GM12865 (cell line): ENCODE data around the gene WDR73.
"Not testable (repeated sequence)": the region's sequence is repeated elsewhere in the genome, so short reads cannot be mapped to it uniquely, and the experiment has no call there.

Source experiments
- DNase-seq: peaks from one replicate; pipeline ENCODE4 v3.0.0; 2010; ENCODE audit warnings: low read depth
- H3K4me3 ChIP-seq: 2 replicates; pipeline ENCODE4 v1.5.1; 2011; ENCODE audit warnings: mild to moderate bottlenecking, low read depth, low read length, control low read depth
- CTCF ChIP-seq: IDR thresholded peaks from 2 replicates; pipeline ENCODE4 v1.5.1; 2011; ENCODE audit warnings: low read length, control low read depth, low read depth, inconsistent platforms; ENCODE audit not compliant: insufficient read depth; ENCODE audit errors: missing control alignments

WDR73 gene

GRCh38 chr15:84645997-84646396, 8.1 kb downstream of the WDR73 start:
- H3K4me3 ChIP-seq: no peak overlapping the region
- TF ChIP-seq CTCF: no peak
- no peak for DNase-seq

- H3K4me3 ChIP-seq: no peak overlapping the region
- no peak for TF ChIP-seq CTCF
- DNase-seq: no peak
Observed at GRCh38 chr15:84645496-84645895, 8.6 kb downstream of the WDR73 start.

DNA sequence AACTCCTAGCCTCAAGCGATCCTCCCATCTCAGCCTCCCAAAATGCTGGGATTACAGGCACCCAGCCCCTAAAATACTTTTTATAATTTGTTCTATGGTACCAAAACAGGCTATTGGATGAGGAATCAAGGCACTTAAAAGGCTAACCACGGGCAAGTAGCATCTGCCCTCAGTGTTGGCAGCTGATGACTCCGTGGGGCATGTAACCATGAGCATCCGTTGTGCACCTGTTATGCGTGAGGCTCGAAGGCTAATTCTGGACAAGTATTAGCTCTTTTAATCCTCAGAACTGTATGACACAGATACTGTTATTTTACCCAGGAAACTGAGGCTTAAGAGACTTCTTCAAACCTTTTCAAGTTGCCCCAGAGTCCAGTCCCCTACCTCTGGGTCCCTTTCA, 10.2 kb downstream of the WDR73 start:
- no peak for DNase-seq
- no peak for TF ChIP-seq CTCF
- no peak overlapping the region for H3K4me3 ChIP-seq

- not testable (repeated sequence) for DNase-seq, H3K4me3 ChIP-seq
Observed at GRCh38 chr15:84642640-84643039, 11.4 kb downstream of the WDR73 start.

- not testable (repeated sequence) for H3K4me3 ChIP-seq, DNase-seq
Observed at GRCh38 chr15:84641871-84642270, 12.2 kb downstream of the WDR73 start.

DNA sequence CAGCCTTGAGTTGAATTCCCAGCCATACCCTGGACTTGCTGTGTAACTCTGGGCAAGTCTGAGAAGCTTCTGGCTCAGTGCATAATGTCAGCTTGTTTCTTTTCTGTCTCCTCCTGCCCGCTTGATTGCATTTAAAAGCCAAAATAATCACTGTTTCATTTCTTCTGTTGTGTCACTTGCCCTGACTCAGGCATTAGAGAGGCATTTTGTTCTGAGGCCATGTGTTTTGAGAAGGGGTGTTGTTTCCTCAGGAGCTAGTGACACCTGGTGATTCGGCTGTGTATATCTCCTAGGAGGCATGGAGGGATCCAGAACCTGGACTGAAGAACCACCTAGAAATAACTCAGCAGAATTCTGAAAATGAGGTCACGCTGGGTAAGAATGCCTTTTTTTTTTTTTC, 16.0 kb downstream of the WDR73 start:
- TF ChIP-seq CTCF: no peak
- no peak overlapping the region for H3K4me3 ChIP-seq
- no peak for DNase-seq

DNA sequence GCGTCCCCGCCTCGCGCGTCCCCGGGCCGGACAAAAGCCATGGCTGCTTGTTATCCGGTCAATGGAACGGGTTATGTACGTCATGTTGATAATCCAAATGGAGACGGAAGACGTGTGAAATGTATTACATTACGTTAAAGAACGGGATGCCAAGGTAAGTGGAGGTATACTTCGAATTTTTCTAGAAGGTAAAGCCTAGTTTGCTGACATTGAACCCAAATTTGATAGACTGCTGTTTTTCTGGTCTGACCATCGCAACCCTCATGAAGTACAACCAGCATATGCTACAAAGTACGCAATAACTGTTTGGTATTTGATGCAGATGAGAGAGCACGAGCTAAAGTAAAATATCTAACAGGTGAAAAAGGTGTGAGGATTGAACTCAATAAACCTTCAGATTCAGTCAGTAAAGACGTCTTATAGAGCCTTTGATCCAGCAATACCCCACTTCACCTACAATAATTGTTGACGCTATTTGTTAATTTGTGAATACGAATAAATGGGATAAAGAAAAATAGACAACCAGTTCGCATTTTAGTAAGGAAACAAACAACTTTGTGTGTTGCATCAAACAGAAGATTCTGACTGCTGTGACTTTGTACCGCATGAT, 19.8 kb downstream of the WDR73 start:
- TF ChIP-seq CTCF: no peak
- DNase-seq: no peak
- H3K4me3 ChIP-seq: peak overlapping the region; percentile 54

DNA sequence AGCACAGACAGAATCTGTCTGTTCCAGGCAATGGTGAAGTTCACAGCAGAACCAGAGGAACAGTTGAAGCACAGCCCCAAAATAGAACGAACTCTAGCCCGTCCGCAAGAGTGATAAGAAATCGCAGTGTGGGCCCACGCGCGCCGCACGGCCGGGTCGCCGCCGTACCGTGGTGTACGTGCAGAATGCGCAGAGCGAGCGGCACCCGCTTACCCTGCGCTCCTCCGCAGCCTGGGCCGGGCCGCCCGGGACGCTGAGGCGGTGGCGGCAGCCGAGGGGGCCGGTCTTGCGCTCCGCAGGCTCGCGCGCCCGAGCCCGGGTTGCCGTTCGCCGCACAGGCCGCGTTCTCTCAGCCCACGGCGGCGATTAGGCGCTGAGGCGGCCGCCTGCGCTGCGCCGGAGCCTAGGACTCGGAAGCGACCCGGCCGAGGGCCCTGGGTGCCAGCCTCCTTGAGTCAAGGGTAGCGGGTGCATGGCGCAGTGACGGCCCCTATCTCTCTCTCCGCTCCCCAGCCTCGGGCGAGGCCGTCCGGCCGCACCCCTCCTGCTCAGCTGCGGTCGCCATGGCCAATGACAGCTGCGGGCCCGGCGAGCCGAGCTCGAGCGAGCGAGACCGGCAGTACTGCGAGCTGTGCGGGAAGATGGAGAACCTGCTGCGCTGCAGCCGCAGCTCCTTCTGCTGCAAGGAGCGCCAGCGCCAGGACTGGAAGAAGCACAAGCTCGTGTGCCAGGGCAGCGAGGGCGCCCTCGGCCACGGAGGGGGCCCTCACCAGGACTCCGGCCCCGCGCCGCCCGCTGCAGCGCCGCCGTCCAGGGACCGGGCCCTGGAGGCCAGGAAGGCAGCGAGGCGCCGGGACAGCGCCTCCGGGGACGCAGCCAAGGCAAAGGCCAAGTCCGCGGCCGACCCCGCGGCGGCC, 20.5 kb downstream of the WDR73 start:
- TF ChIP-seq CTCF: no peak
- peak overlapping the region; percentile 54 for H3K4me3 ChIP-seq
- DNase-seq: peak; percentile 73
